Motor neuron (in vitro differentiated cells): Measurements from ENCODE around the gene RFK. TPM values are rescaled to one million over a fixed set of nuclear protein-coding genes. Genes with fewer than 3 reads are reported as not detected.
A peak's percentile ranks its signal among the peaks of the same experiment; 100 is the strongest.

Source experiments
- ATAC-seq, 8 experiments: fragments of 200-7000 bp; cut with Tn5 transposase; replicated peaks in 6 of 8; 2 replicates each; pipeline ENCODE4 v1.8.0; 2021; ENCODE audit warnings: mild to moderate bottlenecking in 8 of 8, moderate library complexity in 8 of 8
- H3K27ac ChIP-seq, 2 donors: fragments of 250-450 bp; sonication (Bioruptor Pico); 2 replicates each; pipeline ENCODE4 v1.9.0; 2021; ENCODE audit warnings: antibody characterized with exemption in 2 of 2, mild to moderate bottlenecking in 2 of 2, moderate library complexity in 1 of 2
- H3K4me1 ChIP-seq, 2 donors: fragments of 250-450 bp; sonication (Bioruptor Pico); replicated peaks in 1 of 2; 2 replicates each; pipeline ENCODE4 v1.6.1; 2021; ENCODE audit warnings: antibody characterized with exemption in 2 of 2, mild to moderate bottlenecking in 2 of 2, moderate library complexity in 1 of 2
- H3K4me3 ChIP-seq, 5 donors: fragments of 250-450 bp; sonication (Bioruptor Pico); 2 replicates each; pipeline ENCODE4 v1.9.0; 2021; ENCODE audit warnings: antibody characterized with exemption in 5 of 5, mild to moderate bottlenecking in 5 of 5, moderate library complexity in 4 of 5
- WGBS, 10 experiments: fragments of 450-650 bp; shearing (Covaris generic); methylation state at CpG; one replicate each; pipeline ENCODE4 v1.0.0; 2022; 5-methylcytosine and 5-hydroxymethylcytosine counted together
- in situ Hi-C, 9 experiments: fragments of 400-800 bp; cut with MboI; loops; one replicate each; pipeline ENCODE4 v1.15.0; 2021; ENCODE audit warnings: low sequenced_read_pairs in 9 of 9, low pct_unique_long_range_greater_than_20kb in 2 of 9; ENCODE audit not compliant: unreplicated experiment in 9 of 9
- total RNA-seq, 8 experiments: library from RNA; unstranded; fragments of 300-600 nt; gene quantifications; 2 replicates each; pipeline versions ENCODE4 v1.2.3 to v1.2.4, GENCODE V29; 2022

Gene RFK
- total RNA-seq, 8 experiments from 2014 or later = 12.0 to 48.9 (median 22.2) TPM

GRCh38 chr9:76357555-76357954, 36.7 kb downstream of the RFK start:
- no peak for ATAC-seq
- in situ Hi-C loops = no loop called here
- peaks cover 0 to 7% of the 10 kb centered on the region in 2 donors for H3K4me1 ChIP-seq
- no peak overlapping the region for H3K27ac ChIP-seq
- no peak overlapping the region for H3K4me3 ChIP-seq
- 0 to 86% (median 82%) methylated on average over 1 of the region's 1 CpG; no CpG with 5 or more reads in 4 of the 10 experiments for WGBS, 10 experiments

DNA sequence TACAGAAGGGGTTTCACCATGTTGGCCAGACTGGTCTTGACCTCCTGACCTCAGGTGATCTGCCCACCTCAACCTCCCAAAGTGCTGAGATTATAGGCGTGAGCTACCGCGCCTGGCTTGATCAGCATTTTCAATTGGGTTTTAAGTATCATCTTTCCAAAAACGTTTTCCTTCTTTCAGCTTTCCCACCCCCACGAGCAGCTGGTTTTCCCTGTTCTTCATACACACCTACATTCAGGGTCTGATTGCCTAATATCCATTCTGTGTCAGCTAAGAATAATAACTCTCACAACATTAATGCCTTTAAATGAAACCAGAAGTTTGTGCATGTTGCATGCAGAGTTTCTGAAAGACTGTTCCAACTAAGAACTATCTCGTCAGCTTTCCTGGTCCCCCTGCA, 38.3 kb downstream of the RFK start:
- ATAC-seq = no peak
- in situ Hi-C loops = no loop called here
- WGBS, 10 experiments = 28 to 84% (median 65%) methylated on average over 2 to 6 of the region's 6 CpGs; no CpG with 5 or more reads in 5 of the 10 experiments
- Histone ChIP-seq H3K4me3 (no peak overlapping the region), H3K4me1 (peaks cover 0 to 7% of the 10 kb centered on the region in 2 donors), H3K27ac (no peak overlapping the region)

- Histone ChIP-seq H3K4me1 (peaks cover 0 to 7% of the 10 kb centered on the region in 2 donors), H3K27ac (no peak overlapping the region), H3K4me3 (no peak overlapping the region)
- no peak for ATAC-seq
- in situ Hi-C loops = no loop called here
- 20 to 100% (median 93%) methylated on average over 2 to 3 of the region's 3 CpGs; no CpG with 5 or more reads in 6 of the 10 experiments for WGBS, 10 experiments
These were observed 40.0 kb downstream of the RFK start for GRCh38 chr9:76354221-76354620.

- in situ Hi-C loops = no loop called here
- Histone ChIP-seq H3K4me1 (peaks cover 0 to 7% of the 10 kb centered on the region in 2 donors), H3K27ac (no peak overlapping the region), H3K4me3 (no peak overlapping the region)
- 19 to 83% (median 54%) methylated on average over 1 to 5 of the region's 5 CpGs; no CpG with 5 or more reads in 2 of the 10 experiments for WGBS, 10 experiments
- peak in 1 of 8 experiments; percentile 44 for ATAC-seq
These were observed 40.9 kb downstream of the RFK start for GRCh38 chr9:76353280-76353679.

DNA sequence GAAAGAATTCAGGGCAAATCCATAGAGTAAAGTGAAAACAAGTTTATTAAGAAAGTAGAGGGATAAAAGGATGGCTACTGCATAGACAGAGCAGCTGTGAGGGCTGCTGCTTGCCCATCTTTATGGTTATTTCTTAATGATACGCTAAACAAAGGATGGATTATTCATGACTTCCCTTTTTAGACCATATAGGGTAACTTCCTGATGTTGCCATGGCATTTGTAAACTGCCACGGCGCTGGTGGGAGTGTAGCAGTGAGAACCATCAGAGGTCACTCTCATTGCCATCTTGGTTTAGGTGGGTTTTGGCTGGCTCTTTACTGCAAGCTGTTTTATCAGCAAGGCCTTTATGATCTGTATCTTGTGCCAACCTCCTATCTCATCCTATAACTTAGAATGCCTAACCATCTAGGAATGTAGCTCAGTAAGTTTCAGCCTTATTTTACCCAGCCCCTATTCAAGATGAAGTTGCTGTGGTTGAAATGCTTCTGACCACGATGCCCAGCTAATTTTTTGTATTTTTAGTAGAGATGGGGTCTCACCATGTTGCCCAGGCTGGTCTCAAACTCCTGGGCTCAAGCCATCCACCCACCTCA, 42.1 kb downstream of the RFK start:
- no peak for ATAC-seq
- Histone ChIP-seq H3K27ac (no peak overlapping the region), H3K4me1 (peaks cover 0 to 7% of the 10 kb centered on the region in 2 donors), H3K4me3 (no peak overlapping the region)
- WGBS, 10 experiments = 0 to 86% (median 73%) methylated on average over 1 to 4 of the region's 4 CpGs; no CpG with 5 or more reads in 2 of the 10 experiments
- in situ Hi-C loops = no loop called here

GRCh38 chr9:76351006-76351405, 43.2 kb downstream of the RFK start:
- WGBS, 10 experiments = 0 to 74% (median 35%) methylated on average over 1 to 3 of the region's 3 CpGs; no CpG with 5 or more reads in 3 of the 10 experiments
- no peak overlapping the region for H3K4me3 ChIP-seq
- peaks cover 0 to 2% of the 10 kb centered on the region in 2 donors for H3K4me1 ChIP-seq
- in situ Hi-C loops = no loop called here
- ATAC-seq = no peak
- H3K27ac ChIP-seq = no peak overlapping the region

- in situ Hi-C loops = no loop called here
- 0 to 60% (median 34%) methylated on average over 1 of the region's 1 CpG; no CpG with 5 or more reads in 4 of the 10 experiments for WGBS, 10 experiments
- Histone ChIP-seq H3K4me1 (no peaks in the 10 kb centered on the region), H3K4me3 (no peak overlapping the region), H3K27ac (no peak overlapping the region)
- ATAC-seq = no peak
These were observed 44.4 kb downstream of the RFK start for GRCh38 chr9:76349865-76350264.

- 40 to 90% (median 80%) methylated on average over 1 to 2 of the region's 2 CpGs; no CpG with 5 or more reads in 5 of the 10 experiments for WGBS, 10 experiments
- in situ Hi-C loops = no loop called here
- Histone ChIP-seq H3K27ac (no peak overlapping the region), H3K4me3 (no peak overlapping the region), H3K4me1 (no peaks in the 10 kb centered on the region)
- ATAC-seq = no peak
These were observed 51.4 kb downstream of the RFK start for GRCh38 chr9:76342858-76343257.

GRCh38 chr9:76342201-76342600, 52.0 kb downstream of the RFK start:
- no peaks in the 10 kb centered on the region for H3K4me1 ChIP-seq
- H3K4me3 ChIP-seq = no peak overlapping the region
- H3K27ac ChIP-seq = no peak overlapping the region
- no peak for ATAC-seq
- 0 to 83% (median 50%) methylated on average over 1 of the region's 1 CpG; no CpG with 5 or more reads in 2 of the 10 experiments for WGBS, 10 experiments
- in situ Hi-C loops = no loop called here

- no peak for ATAC-seq
- WGBS, 10 experiments = 0 to 100% (median 100%) methylated on average over 1 of the region's 1 CpG; no CpG with 5 or more reads in 4 of the 10 experiments
- in situ Hi-C loops = no loop called here
- Histone ChIP-seq H3K4me3 (no peak overlapping the region), H3K4me1 (no peaks in the 10 kb centered on the region), H3K27ac (no peak overlapping the region)
These were observed 52.6 kb downstream of the RFK start for GRCh38 chr9:76341616-76342015.

GRCh38 chr9:76338418-76338817, 55.8 kb downstream of the RFK start:
- in situ Hi-C loops = no loop called here
- ATAC-seq = no peak
- 7 to 82% (median 64%) methylated on average over 2 to 5 of the region's 6 CpGs; no CpG with 5 or more reads in 1 of the 10 experiments for WGBS, 10 experiments
- Histone ChIP-seq H3K4me1 (no peaks in the 10 kb centered on the region), H3K4me3 (no peak overlapping the region), H3K27ac (no peak overlapping the region)

- ATAC-seq = no peak
- no peak overlapping the region for H3K4me3 ChIP-seq
- in situ Hi-C loops = no loop called here
- 0 to 78% (median 40%) methylated on average over 1 of the region's 1 CpG; no CpG with 5 or more reads in 4 of the 10 experiments for WGBS, 10 experiments
- H3K4me1 ChIP-seq = peaks cover 0 to 5% of the 10 kb centered on the region in 2 donors
- H3K27ac ChIP-seq = no peak overlapping the region
These were observed 58.2 kb downstream of the RFK start for GRCh38 chr9:76336027-76336426.
